Caco-2 (cell line): ENCODE measurements around the gene NDUFV3. TPM values are rescaled to one million over a fixed set of nuclear protein-coding genes. Genes with fewer than 3 reads are reported as not detected.

Experiments used
- BruUV-seq: library from RNA; stranded (reverse); fragments of 400-500 nt; replicated peaks from 2 replicates; lab custom pipeline; 2021; lab: Mats Ljungman, UMichigan
- CTCF ChIA-PET: fragments of 300-600 bp; sonication (Branson Sonifier 250); formaldehyde crosslinking; loops from one replicate; lab custom pipeline; 2022; ENCODE audit warnings: antibody characterized with exemption; lab: Charles Lee
- POLR2A ChIA-PET: fragments of 300-600 bp; sonication (Branson Sonifier 250); formaldehyde crosslinking; loops from one replicate; lab custom pipeline; 2022; ENCODE audit warnings: antibody characterized with exemption; lab: Charles Lee
- DNase-seq, 2 experiments: peaks; one replicate each; pipeline versions ENCODE4 v3.0.0 to v3.0.0-alpha.2; 2020 to 2022
- H3K27me3 ChIP-seq: replicated peaks from 2 replicates; pipeline ENCODE4 v1.6.0; 2011; ENCODE audit warnings: low read length; ENCODE audit not compliant: control insufficient read depth, insufficient read depth
- H3K36me3 ChIP-seq: 2 replicates; pipeline ENCODE4 v1.5.1; 2011; ENCODE audit warnings: low read length; ENCODE audit not compliant: control insufficient read depth, insufficient read depth
- H3K4me1 ChIP-seq: fragments of 250-450 bp; sonication (Bioruptor Pico); 2 replicates; pipeline ENCODE4 v1.5.1; 2020; ENCODE audit warnings: mild to moderate bottlenecking
- H3K4me3 ChIP-seq: 2 replicates; pipeline ENCODE4 v1.5.1; 2011; ENCODE audit warnings: low read depth, mild to moderate bottlenecking, control low read depth, low read length
- H3K9me3 ChIP-seq: fragments of 250-450 bp; sonication (Bioruptor Pico); 2 replicates; pipeline ENCODE4 v1.5.1; 2020; ENCODE audit warnings: mild to moderate bottlenecking, moderate library complexity
- H3K27ac Mint-ChIP-seq: one replicate; pipeline ENCODE4 v1.8.0; 2022; ENCODE audit warnings: mixed read lengths; ENCODE audit not compliant: unreplicated experiment
- H3K27me3 Mint-ChIP-seq: one replicate; pipeline ENCODE4 v1.8.0; 2022; ENCODE audit warnings: mixed read lengths; ENCODE audit not compliant: insufficient read depth, unreplicated experiment
- H3K36me3 Mint-ChIP-seq: one replicate; pipeline ENCODE4 v1.8.0; 2022; ENCODE audit warnings: mild to moderate bottlenecking, mixed read lengths; ENCODE audit not compliant: insufficient read depth, unreplicated experiment
- H3K4me1 Mint-ChIP-seq: one replicate; pipeline ENCODE4 v1.8.0; 2022; ENCODE audit warnings: low read depth, mixed read lengths; ENCODE audit not compliant: unreplicated experiment
- H3K4me3 Mint-ChIP-seq: one replicate; pipeline ENCODE4 v1.8.0; 2022; ENCODE audit warnings: mild to moderate bottlenecking, moderate library complexity, mixed read lengths; ENCODE audit not compliant: unreplicated experiment
- H3K9me3 Mint-ChIP-seq: one replicate; pipeline ENCODE4 v1.8.0; 2022; ENCODE audit warnings: mixed read lengths; ENCODE audit not compliant: unreplicated experiment
- intact Hi-C: fragments of 100-400 bp; cut with micrococcal nuclease; formaldehyde crosslinking; loops from one replicate; pipeline ENCODE4 v1.10.0; 2022; ENCODE audit not compliant: unreplicated experiment
- total RNA-seq: library from RNA; stranded (reverse); gene quantifications from 2 replicates; pipeline ENCODE4 v1.2.3, GENCODE V29; 2022
- TF ChIP-seq, protein P1 (sequence below), 2 experiments: fragments of 200-600 bp in 1 of 2; IDR thresholded peaks; 1 replicate in 1 of 2; 2 replicates in 1 of 2; pipeline versions ENCODE4 v1.5.1 to v1.8.0; 2011 to 2022; ENCODE audit warnings: antibody characterized with exemption in 1 of 2, control low read depth in 1 of 2, inconsistent platforms in 1 of 2, low read depth in 1 of 2, low read length in 1 of 2, mild to moderate bottlenecking in 1 of 2, moderate library complexity in 1 of 2; ENCODE audit not compliant: insufficient read depth in 1 of 2, severe bottlenecking in 1 of 2, unreplicated experiment in 1 of 2

The NDUFV3 gene
- total RNA-seq, 1 experiment from 2014 or later: 32.5 TPM

DNA sequence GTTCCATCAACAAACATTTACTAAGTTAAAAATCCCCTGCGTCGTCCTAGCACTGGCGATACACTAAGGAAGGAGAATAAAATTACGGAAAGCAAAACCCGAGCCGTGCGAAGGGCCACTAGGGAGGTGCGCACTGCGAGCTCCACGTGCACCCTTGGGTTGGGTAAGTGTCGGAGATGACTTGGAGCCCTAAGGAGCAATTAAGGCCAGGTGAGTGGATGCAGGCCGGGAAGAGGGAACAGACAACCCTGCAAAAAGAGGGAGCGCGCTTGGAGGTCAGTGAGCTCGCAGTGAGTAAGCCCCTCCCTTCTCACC is 14.5 kb upstream of the NDUFV3 start:
- Mint-ChIP-seq H3K4me1 (peaks cover 14% of the 10 kb centered on the region), H3K36me3 (peaks cover 59% of the 10 kb centered on the region), H3K4me3 (peak overlapping the region; percentile 90), H3K9me3 (no peaks in the 10 kb centered on the region), H3K27me3 (no peaks in the 10 kb centered on the region), H3K27ac (peak overlapping the region; percentile 92)
- Histone ChIP-seq H3K27me3 (no peaks in the 10 kb centered on the region), H3K36me3 (no peaks in the 10 kb centered on the region), H3K4me3 (peak overlapping the region; percentile 86), H3K4me1 (peaks cover 4% of the 10 kb centered on the region; the same call in 1 of the 2 replicates), H3K9me3 (no peaks in the 10 kb centered on the region)
- CTCF ChIA-PET: interaction anchor here (0.5 to 0.7 kb wide), 2 partner anchors 12 to 58 kb away, joined by 3 to 4 read pairs; no protein-coding TSS in a partner anchor
- POLR2A ChIA-PET: interaction anchor here (0.5 to 1.1 kb wide), 3 partner anchors 10 to 106 kb away, joined by 4 to 16 read pairs (median 6); partner anchors contain the start of gene NDUFV3
- TF ChIP-seq, protein P1, sequence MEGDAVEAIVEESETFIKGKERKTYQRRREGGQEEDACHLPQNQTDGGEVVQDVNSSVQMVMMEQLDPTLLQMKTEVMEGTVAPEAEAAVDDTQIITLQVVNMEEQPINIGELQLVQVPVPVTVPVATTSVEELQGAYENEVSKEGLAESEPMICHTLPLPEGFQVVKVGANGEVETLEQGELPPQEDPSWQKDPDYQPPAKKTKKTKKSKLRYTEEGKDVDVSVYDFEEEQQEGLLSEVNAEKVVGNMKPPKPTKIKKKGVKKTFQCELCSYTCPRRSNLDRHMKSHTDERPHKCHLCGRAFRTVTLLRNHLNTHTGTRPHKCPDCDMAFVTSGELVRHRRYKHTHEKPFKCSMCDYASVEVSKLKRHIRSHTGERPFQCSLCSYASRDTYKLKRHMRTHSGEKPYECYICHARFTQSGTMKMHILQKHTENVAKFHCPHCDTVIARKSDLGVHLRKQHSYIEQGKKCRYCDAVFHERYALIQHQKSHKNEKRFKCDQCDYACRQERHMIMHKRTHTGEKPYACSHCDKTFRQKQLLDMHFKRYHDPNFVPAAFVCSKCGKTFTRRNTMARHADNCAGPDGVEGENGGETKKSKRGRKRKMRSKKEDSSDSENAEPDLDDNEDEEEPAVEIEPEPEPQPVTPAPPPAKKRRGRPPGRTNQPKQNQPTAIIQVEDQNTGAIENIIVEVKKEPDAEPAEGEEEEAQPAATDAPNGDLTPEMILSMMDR (IDR thresholded peaks at IDR 0.05; ENCODE audit: insufficient read depth in 1 of 2, low read depth in 1 of 2, low read length in 1 of 2, severe bottlenecking in 1 of 2, unreplicated experiment in 1 of 2): no peak
- DNase-seq: no peak
- BruUV-seq: no TSS peak
- intact Hi-C loops: loop anchor here (2.0 kb wide), 1 partner anchor 14 kb away; the partner anchor contains the start of gene NDUFV3

DNA sequence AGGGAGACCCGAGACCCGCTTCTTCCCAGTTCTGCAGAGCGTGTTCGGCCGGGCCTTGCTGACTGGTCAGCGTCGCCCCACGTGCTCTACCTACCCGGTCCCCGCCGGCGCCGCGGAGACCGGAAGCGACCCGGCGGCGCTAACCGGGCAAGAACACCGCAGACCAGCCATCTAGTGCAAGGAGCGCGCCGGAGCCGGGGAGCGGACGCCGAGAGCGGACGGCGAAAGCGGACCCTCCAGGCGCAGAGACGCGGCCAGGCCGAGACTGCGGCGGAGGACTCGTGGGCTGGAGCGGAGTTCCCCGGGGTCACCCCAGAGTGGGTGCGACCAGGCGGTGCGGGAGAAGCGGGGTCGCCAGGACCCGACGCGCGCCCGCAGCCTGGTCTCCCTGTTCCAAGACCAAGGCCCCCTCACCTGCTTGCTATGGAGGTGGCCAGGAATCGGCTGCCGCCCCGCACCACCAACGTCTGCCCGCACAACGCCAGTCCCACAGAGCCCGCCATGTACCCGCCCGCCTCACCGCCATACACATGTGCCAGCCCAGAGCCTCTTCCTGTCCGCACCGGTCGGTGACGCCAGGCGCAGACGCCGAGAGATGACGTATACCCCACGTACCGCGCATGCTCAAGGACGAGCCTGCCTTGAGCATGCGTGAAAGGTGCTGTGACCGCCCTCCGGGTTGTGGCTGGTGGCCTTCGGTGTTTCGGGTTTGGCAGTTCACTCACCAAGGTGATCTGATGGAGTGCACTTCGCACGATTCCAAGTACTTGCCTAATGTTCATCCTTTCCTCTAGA is 13.9 kb upstream of the NDUFV3 start, which contains the start of gene WDR4:
WDR4 (minus strand) TSS at position 547 of the 795 bp plus-strand sequence; CDS start at position 503, 44 bp downstream.
- peak within 1 kb of the TSS; percentile 90 for H3K4me3 Mint-ChIP-seq
- CTCF ChIA-PET: interaction anchor here (0.7 kb wide), 1 partner anchor 59 kb away, joined by 4 read pairs; no protein-coding TSS in a partner anchor
- no peaks in the 10 kb centered on the region for H3K9me3 ChIP-seq

DNA sequence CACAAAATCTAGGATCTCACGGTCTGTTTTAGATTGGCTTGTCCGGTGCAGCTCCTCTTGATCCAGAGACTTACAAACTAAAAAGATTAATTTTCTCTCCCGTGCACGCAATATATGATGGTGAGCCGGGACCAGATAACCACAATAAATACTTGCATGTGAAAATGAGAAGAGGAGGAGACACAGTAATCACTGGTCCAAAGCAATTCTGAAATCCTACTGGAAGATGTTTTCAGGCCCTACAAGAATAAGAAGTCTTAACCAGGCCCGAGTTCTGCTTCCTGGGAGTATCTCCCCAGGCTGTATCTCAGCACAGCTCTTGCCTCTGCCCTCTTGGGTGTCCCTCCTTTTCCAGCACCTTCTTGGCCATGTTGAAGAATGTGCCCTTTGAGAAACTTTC is 12.8 kb upstream of the NDUFV3 start:
- POLR2A ChIA-PET: no interaction called here

More for the DNA sequence above, 13.9 kb upstream of the NDUFV3 start, which contains the start of gene WDR4:
- no TSS peak for BruUV-seq
- H3K36me3 ChIP-seq: no peaks in the 10 kb centered on the region
- intact Hi-C loops: loop anchor here (2.0 kb wide), 1 partner anchor 14 kb away; the partner anchor contains the start of gene NDUFV3
- H3K27me3 Mint-ChIP-seq: no peaks in the 10 kb centered on the region
- DNase-seq: peak; percentile 97 to 98
- peak within 1 kb of the TSS; percentile 92 for H3K27ac Mint-ChIP-seq
- H3K4me3 ChIP-seq: peak within 1 kb of the TSS; percentile 86
- peaks cover 4% of the 10 kb centered on the region; the same call in 1 of the 2 replicates for H3K4me1 ChIP-seq
- H3K27me3 ChIP-seq: no peaks in the 10 kb centered on the region
- POLR2A ChIA-PET: interaction anchor here (0.7 to 1.1 kb wide), 2 partner anchors 11 to 14 kb away, joined by 6 to 16 read pairs; partner anchors contain the start of gene NDUFV3
- peaks cover 14% of the 10 kb centered on the region for H3K4me1 Mint-ChIP-seq
- no peaks in the 10 kb centered on the region for H3K9me3 Mint-ChIP-seq
- peaks cover 54% of the 10 kb centered on the region for H3K36me3 Mint-ChIP-seq
- TF ChIP-seq, protein P1 (IDR thresholded peaks at IDR 0.05; ENCODE audit: insufficient read depth in 1 of 2, low read depth in 1 of 2, low read length in 1 of 2, severe bottlenecking in 1 of 2, unreplicated experiment in 1 of 2): no peak

More for the DNA sequence above, 12.8 kb upstream of the NDUFV3 start:
- peak overlapping the region; percentile 92 for H3K27ac Mint-ChIP-seq
- peaks cover 14% of the 10 kb centered on the region for H3K4me1 Mint-ChIP-seq
- H3K9me3 ChIP-seq: no peaks in the 10 kb centered on the region
- no peaks in the 10 kb centered on the region for H3K27me3 ChIP-seq
- CTCF ChIA-PET: interaction anchor here (0.7 kb wide), 1 partner anchor 10 kb away, joined by 4 read pairs; no protein-coding TSS in a partner anchor
- no peaks in the 10 kb centered on the region for H3K36me3 ChIP-seq
- H3K4me3 ChIP-seq: peak overlapping the region; percentile 86
- H3K27me3 Mint-ChIP-seq: no peaks in the 10 kb centered on the region
- TF ChIP-seq, protein P1 (IDR thresholded peaks at IDR 0.05; ENCODE audit: insufficient read depth in 1 of 2, low read depth in 1 of 2, low read length in 1 of 2, severe bottlenecking in 1 of 2, unreplicated experiment in 1 of 2): no peak
- no peaks in the 10 kb centered on the region for H3K9me3 Mint-ChIP-seq
- intact Hi-C loops: no loop called here
- peaks cover 4% of the 10 kb centered on the region; the same call in 1 of the 2 replicates for H3K4me1 ChIP-seq
- peaks cover 42% of the 10 kb centered on the region for H3K36me3 Mint-ChIP-seq
- H3K4me3 Mint-ChIP-seq: peak overlapping the region; percentile 90
- no peak for DNase-seq
- TSS peak; percentile 75 for BruUV-seq
